NCI-H2107 treated with DMSO at 0.1 percent for 48 hours (cell line): ENCODE measurements around the gene IFNA5.

Source experiments
- DNase-seq: peaks from one replicate; lab custom pipeline; 2025; ENCODE audit not compliant: unreplicated experiment; lab: John Stamatoyannopoulos, UW

Gene IFNA5

DNA sequence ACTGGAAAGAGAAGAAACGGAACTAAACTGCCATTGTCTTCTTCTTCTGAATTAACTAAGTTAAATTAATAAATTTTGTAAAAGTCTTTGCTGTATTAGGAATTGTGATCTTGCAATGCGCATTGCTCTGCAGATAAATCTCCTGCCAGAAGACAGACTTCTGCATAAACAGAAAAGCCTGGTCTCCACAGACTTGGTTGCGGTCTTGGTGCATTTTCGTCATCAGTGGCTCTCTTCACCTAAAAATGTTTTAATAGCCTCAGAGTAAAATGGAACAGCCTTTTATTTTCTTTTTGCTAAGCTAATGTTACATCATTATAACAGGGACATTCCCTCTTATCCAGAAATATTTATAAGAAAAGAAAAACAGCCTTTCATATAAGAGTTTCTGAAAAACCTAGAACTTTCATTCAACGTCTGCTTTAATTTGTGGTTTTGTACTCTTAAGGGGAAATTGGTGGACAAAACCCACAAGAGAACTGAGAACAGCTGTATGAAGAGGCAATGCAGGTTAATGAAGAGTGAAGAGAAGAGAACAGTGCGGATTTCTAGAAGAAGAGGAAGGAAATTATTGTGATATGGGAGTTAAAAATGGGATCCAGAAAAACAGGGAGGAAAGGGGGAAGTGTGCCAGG is 10.1 kb downstream of the IFNA5 start:
- no peak for DNase-seq

GRCh38 chr9:21294364-21294774 is 10.7 kb downstream of the IFNA5 start:
- DNase-seq, result no peak

GRCh38 chr9:21289848-21290247 is 15.3 kb downstream of the IFNA5 start:
- DNase-seq, result no peak

- DNase-seq, result no peak
Observed at GRCh38 chr9:21287280-21287679, 17.8 kb downstream of the IFNA5 start.

DNA sequence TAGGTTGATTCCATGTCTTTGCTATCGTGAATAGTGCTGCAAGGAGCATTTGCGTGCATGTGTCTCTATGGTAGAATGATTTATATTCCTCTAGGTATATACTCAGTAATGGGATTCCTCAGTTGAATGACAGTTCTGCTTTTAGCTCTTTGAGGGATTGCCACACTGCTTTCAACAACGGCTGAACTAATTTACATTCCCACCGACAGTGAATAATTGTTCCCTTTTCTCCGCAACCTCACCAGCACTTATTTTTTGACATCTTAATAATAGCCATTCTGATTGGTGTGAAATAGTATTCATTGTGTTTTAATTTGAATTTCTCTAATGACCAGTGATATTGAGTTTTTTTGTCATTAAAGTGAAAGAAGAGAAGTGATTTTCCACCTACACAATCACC is 18.5 kb downstream of the IFNA5 start:
- no peak for DNase-seq

- no peak for DNase-seq
Observed at GRCh38 chr9:21286099-21286498, 19.0 kb downstream of the IFNA5 start.

GRCh38 chr9:21281275-21281674 is 23.8 kb downstream of the IFNA5 start:
- no peak for DNase-seq

DNA sequence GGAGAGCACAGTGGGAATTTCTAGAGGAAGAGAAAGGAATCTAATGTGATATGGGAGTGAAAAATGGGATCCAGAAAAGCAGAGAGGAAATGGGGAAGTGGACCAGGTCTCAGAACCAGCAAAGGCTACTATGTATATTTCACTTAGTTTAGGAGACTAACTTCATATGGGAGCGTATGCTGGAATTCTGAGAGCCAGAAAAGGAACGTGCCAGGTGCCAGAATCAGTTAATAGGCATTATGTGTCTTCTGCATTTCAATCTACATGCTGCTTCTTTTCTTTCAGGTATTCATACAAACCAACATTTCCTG is 36.8 kb downstream of the IFNA5 start:
- no peak for DNase-seq

DNA sequence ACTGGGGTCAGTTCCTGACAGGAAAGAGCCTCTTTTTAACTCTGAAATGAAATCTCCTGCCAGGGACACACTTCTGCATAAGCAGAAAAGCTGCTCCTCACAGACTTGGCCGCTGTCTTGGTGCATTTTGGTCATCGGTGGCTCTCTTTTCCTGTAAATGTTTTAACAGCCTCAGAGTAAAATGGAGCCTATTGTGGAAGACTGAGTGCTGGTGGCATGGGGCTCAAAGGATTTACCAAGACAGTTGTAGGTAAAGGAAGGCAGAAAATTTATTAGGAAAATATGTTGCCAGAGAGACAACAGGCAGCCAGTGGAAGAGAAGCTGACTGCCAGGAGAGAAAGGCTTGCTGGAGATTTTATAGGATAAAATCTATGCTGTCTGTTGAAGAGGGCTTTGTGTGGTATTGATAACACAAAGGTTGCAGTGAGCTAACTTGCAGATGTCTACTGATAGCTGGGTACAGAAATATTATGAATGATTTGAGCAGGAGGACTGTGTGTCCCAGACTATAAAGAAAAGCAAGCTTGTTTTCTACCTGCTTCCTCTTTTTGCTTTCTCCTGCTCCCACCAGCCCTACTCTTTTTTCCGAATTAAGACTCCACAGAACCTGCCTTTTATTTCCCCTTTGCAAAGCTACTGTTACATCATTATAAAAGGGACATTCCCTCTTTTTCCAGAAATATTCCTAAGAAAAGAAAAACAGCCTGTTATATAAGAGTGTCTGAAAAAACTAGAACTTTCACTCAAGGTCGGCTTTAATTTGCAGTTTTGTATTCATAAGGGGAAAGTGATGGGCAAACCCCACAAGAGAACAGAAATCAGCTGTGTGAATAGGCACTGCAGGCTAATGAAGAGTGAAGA is 37.4 kb downstream of the IFNA5 start:
- no peak for DNase-seq

DNA sequence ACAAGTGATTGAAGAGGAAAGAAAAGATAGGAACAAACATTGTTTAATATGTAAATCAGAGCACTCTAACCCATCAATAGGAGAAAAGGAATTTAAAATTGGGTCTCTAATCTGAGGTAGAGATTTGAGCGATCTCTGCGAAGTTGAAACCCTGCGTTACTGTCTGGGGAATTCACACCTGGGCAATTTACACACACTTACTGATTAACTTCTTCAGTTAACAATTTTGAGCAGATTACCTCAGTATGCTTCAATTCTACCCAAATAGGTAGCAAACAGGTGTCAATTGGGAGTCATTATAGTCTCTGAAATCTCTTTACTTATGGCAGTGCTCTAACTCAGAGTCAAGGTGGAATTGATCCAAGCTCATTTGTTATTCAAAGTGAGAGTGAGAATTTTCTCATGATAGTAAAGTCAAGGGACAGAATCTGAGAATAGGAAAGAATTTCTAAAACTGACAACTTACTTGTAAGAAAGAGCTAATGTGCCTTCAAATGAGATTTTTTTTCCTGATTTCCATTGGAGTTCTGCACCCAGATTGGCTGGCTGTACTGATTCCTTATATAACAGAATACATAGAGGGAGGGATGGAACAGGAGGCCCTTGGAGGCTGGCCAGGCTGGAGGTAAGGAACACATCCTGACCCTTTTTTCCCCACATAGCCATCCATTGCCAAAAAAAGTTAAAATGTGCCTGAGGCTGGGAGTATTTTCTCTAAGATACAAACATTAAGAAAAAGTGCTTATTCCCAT is 38.2 kb downstream of the IFNA5 start:
- DNase-seq, result no peak

GRCh38 chr9:21265421-21266189 is 39.5 kb downstream of the IFNA5 start:
- DNase-seq, result no peak

DNA sequence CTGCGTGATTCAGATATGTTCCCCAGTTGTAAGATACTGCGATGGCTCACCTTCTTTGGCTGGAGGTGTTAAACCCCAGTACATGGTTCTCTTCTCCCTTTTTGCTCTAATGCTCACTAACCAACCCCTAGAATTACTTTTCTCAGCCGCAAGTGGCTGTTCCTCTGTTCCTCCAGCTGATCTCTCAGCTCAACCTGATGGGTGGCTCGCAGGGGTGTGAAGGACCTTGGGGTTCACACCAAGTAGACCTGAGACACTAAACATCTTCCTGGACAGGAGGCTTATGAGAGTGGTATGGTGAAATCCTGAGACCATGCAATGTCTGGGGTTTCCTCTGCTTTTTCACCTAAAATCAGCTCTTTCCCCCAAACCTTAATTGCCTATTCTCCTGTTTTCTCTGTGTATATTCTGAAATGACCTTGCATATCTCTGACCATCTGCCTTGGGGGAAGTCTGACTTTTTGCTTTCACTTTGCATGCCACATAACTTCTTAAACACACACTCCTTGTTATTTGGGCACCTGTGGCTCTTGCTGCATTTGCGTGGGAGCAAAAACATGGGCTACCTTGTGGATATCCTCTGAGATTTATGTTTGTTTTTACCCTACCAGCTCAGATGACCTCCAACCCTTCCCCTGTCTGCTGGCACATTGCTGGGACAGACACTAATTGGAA is 49.4 kb downstream of the IFNA5 start:
- no peak for DNase-seq
